ENCODE data around the gene RITA1.

Gene RITA1

GRCh38 chr12:113164014-113164413 lies 21.5 kb upstream of the RITA1 start:
- ATAC-seq = no peak
- no peaks in the 10 kb centered on the region for H3K9me3 Mint-ChIP-seq
- H3K4me1 Mint-ChIP-seq = peaks cover 9% of the 10 kb centered on the region
- no peaks in the 10 kb centered on the region for H3K27me3 Mint-ChIP-seq
- H3K27ac Mint-ChIP-seq = no peak overlapping the region
- H3K4me3 Mint-ChIP-seq = no peak overlapping the region
- DNase-seq = no peak

- Mint-ChIP-seq H3K27me3 (no peaks in the 10 kb centered on the region), H3K4me3 (no peak overlapping the region), H3K27ac (no peak overlapping the region), H3K4me1 (peaks cover 9% of the 10 kb centered on the region), H3K9me3 (no peaks in the 10 kb centered on the region)
- DNase-seq = no peak
- no peak for ATAC-seq
Measured at GRCh38 chr12:113165521-113166450, 19.7 kb upstream of the RITA1 start.

- Mint-ChIP-seq H3K4me3 (no peak overlapping the region), H3K27ac (no peak overlapping the region), H3K27me3 (no peaks in the 10 kb centered on the region), H3K4me1 (no peaks in the 10 kb centered on the region), H3K9me3 (no peaks in the 10 kb centered on the region)
- DNase-seq (no peak), ATAC-seq (peak; percentile 34)
Measured at GRCh38 chr12:113167868-113168267, 17.7 kb upstream of the RITA1 start.

GRCh38 chr12:113169697-113170096 lies 15.8 kb upstream of the RITA1 start:
- Mint-ChIP-seq H3K4me1 (peaks cover 5% of the 10 kb centered on the region), H3K4me3 (no peak overlapping the region), H3K9me3 (no peaks in the 10 kb centered on the region), H3K27ac (no peak overlapping the region), H3K27me3 (no peaks in the 10 kb centered on the region)
- no peak for ATAC-seq
- no peak for DNase-seq

GRCh38 chr12:113170457-113170856 lies 15.1 kb upstream of the RITA1 start:
- no peaks in the 10 kb centered on the region for H3K9me3 Mint-ChIP-seq

GRCh38 chr12:113170926-113171325 lies 14.6 kb upstream of the RITA1 start:
- no peak for DNase-seq
- ATAC-seq = no peak
- Mint-ChIP-seq H3K4me1 (peaks cover 6% of the 10 kb centered on the region), H3K9me3 (no peaks in the 10 kb centered on the region), H3K27me3 (no peaks in the 10 kb centered on the region), H3K27ac (no peak overlapping the region), H3K4me3 (no peak overlapping the region)

More at GRCh38 chr12:113170457-113170856, 15.1 kb upstream of the RITA1 start:
- no peak overlapping the region for H3K4me3 Mint-ChIP-seq
- no peaks in the 10 kb centered on the region for H3K27me3 Mint-ChIP-seq
- peaks cover 6% of the 10 kb centered on the region for H3K4me1 Mint-ChIP-seq
- H3K27ac Mint-ChIP-seq = no peak overlapping the region
- ATAC-seq (no peak), DNase-seq (no peak)

- Mint-ChIP-seq H3K4me3 (no peak overlapping the region), H3K9me3 (no peaks in the 10 kb centered on the region), H3K4me1 (peaks cover 6% of the 10 kb centered on the region), H3K27me3 (no peaks in the 10 kb centered on the region), H3K27ac (no peak overlapping the region)
- ATAC-seq (no peak), DNase-seq (no peak)
Measured at GRCh38 chr12:113171543-113171942, 14.0 kb upstream of the RITA1 start.

- Mint-ChIP-seq H3K4me3 (no peak overlapping the region), H3K27me3 (no peaks in the 10 kb centered on the region), H3K4me1 (peaks cover 6% of the 10 kb centered on the region), H3K9me3 (no peaks in the 10 kb centered on the region), H3K27ac (peak overlapping the region in 1 of 2 donors; percentile 20)
- ATAC-seq (no peak), DNase-seq (no peak)
Measured at GRCh38 chr12:113172185-113172584, 13.3 kb upstream of the RITA1 start.

- Mint-ChIP-seq H3K4me1 (peaks cover 6% of the 10 kb centered on the region), H3K4me3 (no peak overlapping the region), H3K27me3 (no peaks in the 10 kb centered on the region), H3K27ac (no peak overlapping the region), H3K9me3 (no peaks in the 10 kb centered on the region)
- ATAC-seq = no peak
- no peak for DNase-seq
Measured at GRCh38 chr12:113173081-113173698, 12.3 kb upstream of the RITA1 start.

- Mint-ChIP-seq H3K27me3 (no peaks in the 10 kb centered on the region), H3K4me1 (peaks cover 6% of the 10 kb centered on the region), H3K27ac (peak overlapping the region; percentile 1 to 31), H3K4me3 (no peak overlapping the region), H3K9me3 (no peaks in the 10 kb centered on the region)
- DNase-seq (peak; percentile 76 to 80), ATAC-seq (peak; percentile 82)
Measured at GRCh38 chr12:113174461-113175384, 10.8 kb upstream of the RITA1 start.

GRCh38 chr12:113179023-113179422 lies 6.5 kb upstream of the RITA1 start:
- DNase-seq (no peak), ATAC-seq (no peak)
- Mint-ChIP-seq H3K27me3 (no peaks in the 10 kb centered on the region), H3K4me1 (peaks cover 25% of the 10 kb centered on the region), H3K27ac (no peak overlapping the region), H3K9me3 (no peaks in the 10 kb centered on the region), H3K4me3 (no peak overlapping the region)

- DNase-seq (no peak), ATAC-seq (no peak)
- peak overlapping the region in 1 of 2 donors; percentile 85 for H3K27ac Mint-ChIP-seq
- no peaks in the 10 kb centered on the region for H3K27me3 Mint-ChIP-seq
- no peak overlapping the region for H3K4me3 Mint-ChIP-seq
- no peaks in the 10 kb centered on the region for H3K9me3 Mint-ChIP-seq
- peaks cover 19% of the 10 kb centered on the region for H3K4me1 Mint-ChIP-seq
Measured at GRCh38 chr12:113180333-113180732, 5.2 kb upstream of the RITA1 start.

- Mint-ChIP-seq H3K4me1 (peaks cover 29% of the 10 kb centered on the region), H3K27me3 (no peaks in the 10 kb centered on the region), H3K4me3 (no peak overlapping the region), H3K27ac (peak overlapping the region in 1 of 2 donors; percentile 34), H3K9me3 (no peaks in the 10 kb centered on the region)
- DNase-seq (no peak), ATAC-seq (no peak)
Measured at GRCh38 chr12:113181975-113182374, 3.5 kb upstream of the RITA1 start.

- Mint-ChIP-seq H3K4me3 (peak overlapping the region; percentile 94 to 96), H3K27me3 (no peaks in the 10 kb centered on the region), H3K27ac (peak overlapping the region in 1 of 2 donors; percentile 96), H3K9me3 (no peaks in the 10 kb centered on the region), H3K4me1 (peaks cover 35% of the 10 kb centered on the region)
- ATAC-seq = no peak
- DNase-seq = no peak
Measured at GRCh38 chr12:113183030-113183589, 2.4 kb upstream of the RITA1 start.

Measured in stimulated activated naive CD8-positive, alpha-beta T cell treated with anti-CD3 and anti-CD28 coated beads, Interleukin-15, amount 100 ng/mL, for 72 hours (primary cell).